GM10266 (cell line): Measurements from ENCODE around the gene TCF3.

Source experiments
- DNase-seq: peaks from one replicate; pipeline ENCODE4 v3.0.0; 2012; ENCODE audit errors: extremely low spot score
- TF ChIP-seq, protein P1 (sequence below): IDR thresholded peaks from 2 replicates; pipeline ENCODE4 v1.5.1; 2012; ENCODE audit warnings: mild to moderate bottlenecking, low read depth; ENCODE audit not compliant: control insufficient read depth, insufficient read depth; ENCODE audit errors: missing control alignments

The TCF3 gene

DNA sequence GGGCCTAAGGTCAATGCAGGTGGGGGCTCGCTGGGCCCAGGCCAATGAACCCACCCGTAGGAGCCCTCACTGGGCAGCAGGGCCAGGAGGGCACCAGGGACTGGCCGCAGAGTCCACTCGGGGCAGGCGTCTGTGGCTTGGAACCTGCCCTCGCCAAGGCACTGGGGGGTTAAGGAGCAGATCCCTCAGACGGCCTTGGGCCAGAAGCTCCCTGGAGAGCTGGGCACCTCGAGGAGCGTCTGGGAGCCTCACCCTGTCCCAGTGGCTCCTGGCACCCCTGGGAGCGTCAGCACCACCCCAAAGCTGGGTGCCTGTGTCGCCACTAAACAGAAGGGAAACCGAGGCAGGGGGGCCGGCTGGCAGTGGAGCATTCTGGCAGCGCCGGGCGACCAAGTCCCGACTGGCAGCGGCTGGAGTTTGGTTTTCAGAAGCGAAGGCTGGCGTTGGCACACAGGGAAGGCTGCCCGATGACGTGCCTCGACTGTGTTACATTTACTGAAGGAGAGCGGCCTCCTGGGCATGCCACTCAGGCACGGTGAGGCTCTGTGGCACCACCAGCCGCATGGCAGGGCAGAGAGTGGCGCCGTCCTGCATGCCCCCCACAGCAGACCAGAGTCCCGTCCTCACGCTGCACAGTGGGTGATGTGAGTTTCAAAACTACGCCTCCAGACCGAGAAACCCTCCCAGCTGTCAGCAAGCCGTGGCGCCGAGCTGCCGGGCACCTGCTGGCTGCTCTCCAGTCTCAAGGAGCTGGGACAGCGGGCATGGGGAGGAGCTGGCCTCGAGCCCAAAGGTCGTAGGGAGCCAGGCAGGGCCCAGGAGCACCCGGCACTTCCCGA is 75.1 kb downstream of the TCF3 start:
- DNase-seq: no peak
- TF ChIP-seq, protein P1, sequence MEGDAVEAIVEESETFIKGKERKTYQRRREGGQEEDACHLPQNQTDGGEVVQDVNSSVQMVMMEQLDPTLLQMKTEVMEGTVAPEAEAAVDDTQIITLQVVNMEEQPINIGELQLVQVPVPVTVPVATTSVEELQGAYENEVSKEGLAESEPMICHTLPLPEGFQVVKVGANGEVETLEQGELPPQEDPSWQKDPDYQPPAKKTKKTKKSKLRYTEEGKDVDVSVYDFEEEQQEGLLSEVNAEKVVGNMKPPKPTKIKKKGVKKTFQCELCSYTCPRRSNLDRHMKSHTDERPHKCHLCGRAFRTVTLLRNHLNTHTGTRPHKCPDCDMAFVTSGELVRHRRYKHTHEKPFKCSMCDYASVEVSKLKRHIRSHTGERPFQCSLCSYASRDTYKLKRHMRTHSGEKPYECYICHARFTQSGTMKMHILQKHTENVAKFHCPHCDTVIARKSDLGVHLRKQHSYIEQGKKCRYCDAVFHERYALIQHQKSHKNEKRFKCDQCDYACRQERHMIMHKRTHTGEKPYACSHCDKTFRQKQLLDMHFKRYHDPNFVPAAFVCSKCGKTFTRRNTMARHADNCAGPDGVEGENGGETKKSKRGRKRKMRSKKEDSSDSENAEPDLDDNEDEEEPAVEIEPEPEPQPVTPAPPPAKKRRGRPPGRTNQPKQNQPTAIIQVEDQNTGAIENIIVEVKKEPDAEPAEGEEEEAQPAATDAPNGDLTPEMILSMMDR: no peak

DNA sequence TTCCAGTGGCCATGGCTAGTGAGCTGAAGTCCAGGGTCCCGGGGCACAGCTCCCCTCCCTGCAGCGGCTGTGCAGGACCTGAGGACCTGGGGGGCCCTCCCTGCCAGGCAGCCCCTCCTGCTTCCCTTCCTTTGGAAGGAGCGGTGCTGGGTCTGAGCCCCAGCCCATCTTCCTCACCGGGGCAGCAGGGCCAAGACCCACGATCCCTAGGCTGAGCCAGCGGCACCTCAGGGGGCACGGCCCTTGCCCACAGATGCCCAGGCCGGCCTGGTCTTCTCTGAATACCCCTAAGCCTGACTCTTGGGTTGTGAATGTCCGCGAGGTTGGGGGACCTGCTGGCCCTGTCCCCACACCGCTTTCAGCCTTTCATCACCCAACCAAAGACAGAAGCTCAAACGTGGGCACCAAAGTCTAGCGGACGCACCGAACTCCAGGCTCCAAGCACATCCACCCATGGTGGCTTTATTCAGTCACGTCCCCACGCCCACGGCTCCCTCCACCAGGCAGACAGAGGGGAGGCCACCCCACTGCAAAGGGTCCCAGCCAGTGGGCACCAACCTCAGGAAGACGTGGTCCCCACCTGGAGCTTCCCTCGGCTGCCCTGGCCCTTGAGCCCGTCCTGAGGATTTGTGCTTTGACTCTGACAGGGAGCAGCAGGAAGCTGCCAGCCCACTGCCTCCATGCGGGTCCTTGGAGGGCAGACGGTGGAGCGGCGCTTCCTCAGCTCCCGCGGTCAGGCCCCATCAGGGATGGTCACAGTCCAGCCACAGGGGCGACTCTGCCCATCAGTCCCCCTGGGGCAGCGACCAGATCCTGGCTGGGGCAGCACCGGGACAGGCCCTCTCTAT is 75.9 kb downstream of the TCF3 start:
- no peak for DNase-seq
- TF ChIP-seq, protein P1: no peak

DNA sequence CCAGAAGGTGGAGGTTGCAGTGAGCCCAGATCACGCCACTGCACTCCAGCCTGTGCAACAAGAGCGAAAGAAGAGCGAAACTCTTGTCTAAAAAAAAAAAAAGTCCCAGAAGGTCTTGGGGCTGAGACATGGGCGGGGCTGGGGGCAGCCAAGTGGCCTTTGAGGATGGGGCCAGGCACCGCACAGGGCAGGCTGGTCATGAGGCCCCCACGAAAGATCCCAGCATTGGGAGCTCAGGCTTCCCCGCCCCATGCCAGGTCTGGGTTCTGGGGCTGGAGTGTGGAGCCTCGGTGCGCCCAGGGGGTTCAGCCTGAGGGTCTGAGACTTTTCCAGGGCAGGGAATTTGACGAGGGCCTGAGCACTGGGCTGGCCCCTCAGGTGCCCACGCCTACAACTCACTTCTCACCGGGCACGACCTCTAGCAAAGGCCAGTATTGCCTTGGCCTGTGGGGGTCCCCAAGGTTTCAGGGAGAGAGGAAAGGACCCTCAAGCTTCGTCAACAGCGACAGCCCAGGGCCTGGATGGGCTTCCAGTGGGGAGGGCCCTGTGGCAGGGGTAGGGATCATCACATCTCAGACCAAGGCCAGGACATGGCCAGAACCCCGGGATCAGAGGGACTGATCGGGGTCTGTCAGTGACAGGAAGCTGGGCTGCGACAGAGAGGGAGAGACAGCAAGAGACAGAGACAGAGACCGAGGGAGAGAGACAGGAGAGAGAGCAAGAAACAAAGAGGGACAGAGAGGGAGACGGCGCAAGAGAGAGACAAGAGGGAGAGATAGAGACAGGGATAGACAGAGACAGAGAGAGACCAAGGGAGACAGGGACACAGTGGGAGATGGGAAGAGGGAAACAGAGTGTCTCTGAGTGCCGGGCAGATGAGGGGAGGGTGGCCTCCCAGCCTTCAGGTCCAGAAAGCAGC is 76.8 kb downstream of the TCF3 start:
- DNase-seq: no peak
- TF ChIP-seq, protein P1: no peak

DNA sequence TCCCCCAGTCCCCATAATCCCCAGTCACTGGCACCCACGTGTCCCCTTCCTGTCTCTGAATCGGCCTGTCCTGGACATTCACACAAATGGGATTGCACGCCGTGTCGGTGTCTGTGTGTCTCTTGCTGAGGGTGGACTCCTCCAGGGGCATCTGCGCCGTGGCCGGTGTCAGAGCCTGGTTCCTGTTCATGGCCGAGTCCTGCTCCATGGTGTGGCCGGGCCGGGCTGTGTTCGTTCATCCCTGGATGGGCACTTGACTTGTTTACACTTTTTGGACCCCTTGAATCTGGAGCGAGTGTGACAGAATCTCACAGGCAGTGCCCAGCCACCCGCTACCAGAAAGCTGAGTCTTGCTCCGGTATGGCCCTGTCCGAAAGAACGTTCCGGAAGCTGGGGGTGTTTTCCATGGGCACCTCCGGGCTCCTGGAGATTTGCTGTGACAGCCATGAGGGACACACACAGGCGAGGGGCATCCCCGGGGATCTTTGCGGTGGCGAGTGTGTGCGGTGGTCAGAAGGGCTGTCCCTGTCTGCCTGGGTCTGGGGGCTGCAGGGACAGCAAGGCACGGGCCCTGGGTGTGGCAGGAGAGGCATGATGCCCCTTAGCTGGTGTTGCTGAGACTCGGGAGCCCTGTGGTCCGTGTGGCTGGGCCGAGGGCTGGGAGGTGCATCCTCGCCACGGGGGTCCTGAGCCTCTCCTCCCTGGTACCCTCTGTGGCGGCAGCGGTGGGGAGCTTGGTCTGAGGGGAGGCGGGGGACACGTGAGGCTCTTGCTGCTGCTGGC is 77.9 kb downstream of the TCF3 start:
- TF ChIP-seq, protein P1: no peak
- DNase-seq: no peak

DNA sequence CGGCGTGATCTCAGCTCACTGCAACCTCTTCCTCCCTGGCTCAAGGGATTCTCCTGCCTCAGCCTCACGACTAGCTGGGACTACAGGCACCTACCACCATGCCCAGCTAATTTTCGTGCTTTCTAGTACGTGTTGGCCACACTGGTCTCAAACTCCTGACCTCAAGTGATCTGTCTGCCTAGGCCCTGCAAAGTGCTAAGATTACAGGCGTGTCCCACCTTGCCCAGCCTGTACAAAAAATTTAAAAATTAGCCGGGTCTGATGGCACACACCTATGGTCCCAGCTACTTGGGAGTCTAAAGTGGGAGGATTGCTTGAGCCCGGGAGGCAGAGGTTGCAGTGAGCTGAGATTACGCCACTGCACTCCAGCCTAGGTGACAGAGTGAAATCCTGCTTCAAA is 79.6 kb downstream of the TCF3 start:
- no peak for DNase-seq
- TF ChIP-seq, protein P1: no peak

DNA sequence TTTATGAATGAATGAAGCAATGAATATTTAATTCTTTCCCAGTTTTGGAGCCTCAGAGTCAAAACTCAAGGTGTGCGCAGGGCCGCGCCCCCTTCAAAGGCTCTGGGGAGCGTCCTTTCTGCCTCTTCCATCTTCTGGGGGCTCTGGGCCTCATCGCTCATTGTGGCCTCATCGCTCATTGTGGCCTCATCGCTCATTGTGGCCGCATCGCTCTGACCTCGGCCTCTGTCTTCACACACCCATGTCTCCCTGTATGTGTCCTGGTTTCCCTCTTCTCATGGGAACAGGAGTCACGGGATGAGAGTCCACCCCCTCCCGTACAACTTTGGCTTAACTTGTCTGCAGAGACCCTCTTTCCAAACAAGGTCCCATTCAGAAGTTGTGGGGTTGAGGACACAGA is 81.1 kb downstream of the TCF3 start:
- no peak for DNase-seq
- TF ChIP-seq, protein P1: no peak
